SK-N-SH treated with all-trans-retinoic acid at 6 μM for 48 hours (cell line): Measurements from ENCODE around the gene CLEC2D.
A peak's percentile ranks its signal among the peaks of the same experiment; 100 is the strongest.
"Not testable (repeated sequence)": the region's sequence is repeated elsewhere in the genome, so short reads cannot be mapped to it uniquely, and the experiment has no call there.

ENCODE experiments used
- ATAC-seq: fragments of 200-7000 bp; cut with Tn5 transposase; 3 replicates; pipeline ENCODE4 v1.9.1; 2020; ENCODE audit warnings: mild to moderate bottlenecking, moderate library complexity
- ARNTL ChIP-seq: fragments of 450-650 bp; formaldehyde crosslinking; IDR thresholded peaks from 2 replicates; pipeline ENCODE4 v1.5.0; 2020; ENCODE audit warnings: low read depth, mild to moderate bottlenecking, moderate library complexity, borderline replicate concordance
- BACH2 ChIP-seq: fragments of 250-450 bp; sonication (Bioruptor Pico); IDR thresholded peaks from 2 replicates; pipeline ENCODE4 v1.9.0; 2021; ENCODE audit warnings: mild to moderate bottlenecking, borderline replicate concordance
- CSDC2 ChIP-seq: fragments of 250-450 bp; sonication (Bioruptor Pico); IDR thresholded peaks from 2 replicates; pipeline ENCODE4 v1.5.0; 2020; ENCODE audit warnings: mild to moderate bottlenecking, moderate library complexity
- ESRRG ChIP-seq: fragments of 250-450 bp; sonication (Bioruptor Pico); IDR thresholded peaks from 2 replicates; pipeline ENCODE4 v1.6.1; 2021; ENCODE audit warnings: mild to moderate bottlenecking
- GLIS3 ChIP-seq: fragments of 250-450 bp; sonication (Bioruptor Pico); IDR thresholded peaks from 2 replicates; pipeline ENCODE4 v1.5.0; 2020; ENCODE audit warnings: mild to moderate bottlenecking, moderate library complexity
- ISL1 ChIP-seq: fragments of 250-450 bp; sonication (Bioruptor Pico); IDR thresholded peaks from 2 replicates; pipeline ENCODE4 v2.1.2; 2022; ENCODE audit warnings: mild to moderate bottlenecking, moderate library complexity
- OSR1 ChIP-seq: fragments of 250-450 bp; sonication (Bioruptor Pico); IDR thresholded peaks from 2 replicates; pipeline ENCODE4 v1.8.0; 2022; ENCODE audit warnings: moderate library complexity, mild to moderate bottlenecking, inconsistent platforms
- PATZ1 ChIP-seq: fragments of 250-450 bp; sonication (Bioruptor Pico); IDR thresholded peaks from 2 replicates; pipeline ENCODE4 v1.8.0; 2020; ENCODE audit warnings: mild to moderate bottlenecking, moderate library complexity, borderline replicate concordance
- PPARA ChIP-seq: fragments of 250-450 bp; sonication (Bioruptor Pico); IDR thresholded peaks from 2 replicates; pipeline ENCODE4 v1.5.0; 2020; ENCODE audit warnings: mild to moderate bottlenecking, borderline replicate concordance
- RARB ChIP-seq: fragments of 250-450 bp; sonication (Bioruptor Pico); IDR thresholded peaks from 2 replicates; pipeline ENCODE4 v1.8.0; 2021; ENCODE audit warnings: mild to moderate bottlenecking, moderate library complexity
- SNAI2 ChIP-seq: fragments of 250-450 bp; sonication (Bioruptor Pico); IDR thresholded peaks from 2 replicates; pipeline ENCODE4 v1.5.0; 2020; ENCODE audit warnings: mild to moderate bottlenecking, moderate library complexity
- TOX ChIP-seq: fragments of 250-450 bp; sonication (Bioruptor Pico); IDR thresholded peaks from 2 replicates; pipeline ENCODE4 v1.8.0; 2021; ENCODE audit warnings: mild to moderate bottlenecking, moderate library complexity, borderline replicate concordance
- ZC3H10 ChIP-seq: fragments of 250-450 bp; sonication (Bioruptor Pico); IDR thresholded peaks from 2 replicates; pipeline ENCODE4 v1.5.1; 2021; ENCODE audit warnings: mild to moderate bottlenecking, moderate library complexity
- ZFP3 ChIP-seq: fragments of 250-450 bp; sonication (Bioruptor Pico); IDR thresholded peaks from 2 replicates; pipeline ENCODE4 v1.5.0; 2020; ENCODE audit warnings: mild to moderate bottlenecking, moderate library complexity
- ZFP30 ChIP-seq: fragments of 450-650 bp; formaldehyde crosslinking; IDR thresholded peaks from 2 replicates; pipeline ENCODE4 v1.5.0; 2022; ENCODE audit warnings: mild to moderate bottlenecking, moderate library complexity
- ZNF565 ChIP-seq: fragments of 450-650 bp; formaldehyde crosslinking; conservative IDR thresholded peaks from 2 replicates; pipeline ENCODE4 v1.5.0; 2020; ENCODE audit warnings: low read depth, mild to moderate bottlenecking, moderate library complexity
- ZNF70 ChIP-seq: fragments of 450-650 bp; formaldehyde crosslinking; IDR thresholded peaks from 2 replicates; pipeline ENCODE4 v1.5.0; 2020; ENCODE audit warnings: mild to moderate bottlenecking, moderate library complexity
- ZNF8 ChIP-seq: fragments of 450-650 bp; formaldehyde crosslinking; IDR thresholded peaks from 2 replicates; pipeline ENCODE4 v1.5.0; 2020; ENCODE audit warnings: mild to moderate bottlenecking, moderate library complexity
- TF ChIP-seq, protein P1 (sequence below): fragments of 250-450 bp; sonication (Bioruptor Pico); IDR thresholded peaks from 2 replicates; pipeline ENCODE4 v1.5.1; 2021; ENCODE audit warnings: mild to moderate bottlenecking, moderate library complexity

CLEC2D gene

DNA sequence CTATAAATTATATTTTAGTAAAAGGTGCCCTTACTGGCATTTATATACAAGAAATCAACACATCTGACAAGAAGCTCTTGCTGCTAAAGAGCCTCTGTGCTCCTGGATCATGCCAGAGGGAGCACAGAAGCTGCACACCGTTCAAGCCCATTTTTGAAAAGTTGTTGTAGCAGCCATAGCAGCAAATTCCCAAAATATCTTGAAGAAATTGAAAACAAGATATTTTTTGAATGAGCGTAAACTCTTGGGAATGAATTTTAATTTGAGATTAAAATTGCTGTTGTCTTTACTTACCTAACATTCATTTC lies 540 bp upstream of the CLEC2D start (continued):
- no peak for TF ChIP-seq PATZ1 (CRISPR knock-in tag)
- no peak for TF ChIP-seq RARB (CRISPR knock-in tag)
- no peak for TF ChIP-seq BACH2 (CRISPR knock-in tag)
- TF ChIP-seq SNAI2 (CRISPR knock-in tag) = no peak
- TF ChIP-seq ZNF70 (CRISPR knock-in tag) = no peak
- TF ChIP-seq, all 23 proteins: peak for 0

GRCh38 chr12:9672340-9672739 lies 2.8 kb downstream of the CLEC2D start:
- not testable (repeated sequence) for ATAC-seq

DNA sequence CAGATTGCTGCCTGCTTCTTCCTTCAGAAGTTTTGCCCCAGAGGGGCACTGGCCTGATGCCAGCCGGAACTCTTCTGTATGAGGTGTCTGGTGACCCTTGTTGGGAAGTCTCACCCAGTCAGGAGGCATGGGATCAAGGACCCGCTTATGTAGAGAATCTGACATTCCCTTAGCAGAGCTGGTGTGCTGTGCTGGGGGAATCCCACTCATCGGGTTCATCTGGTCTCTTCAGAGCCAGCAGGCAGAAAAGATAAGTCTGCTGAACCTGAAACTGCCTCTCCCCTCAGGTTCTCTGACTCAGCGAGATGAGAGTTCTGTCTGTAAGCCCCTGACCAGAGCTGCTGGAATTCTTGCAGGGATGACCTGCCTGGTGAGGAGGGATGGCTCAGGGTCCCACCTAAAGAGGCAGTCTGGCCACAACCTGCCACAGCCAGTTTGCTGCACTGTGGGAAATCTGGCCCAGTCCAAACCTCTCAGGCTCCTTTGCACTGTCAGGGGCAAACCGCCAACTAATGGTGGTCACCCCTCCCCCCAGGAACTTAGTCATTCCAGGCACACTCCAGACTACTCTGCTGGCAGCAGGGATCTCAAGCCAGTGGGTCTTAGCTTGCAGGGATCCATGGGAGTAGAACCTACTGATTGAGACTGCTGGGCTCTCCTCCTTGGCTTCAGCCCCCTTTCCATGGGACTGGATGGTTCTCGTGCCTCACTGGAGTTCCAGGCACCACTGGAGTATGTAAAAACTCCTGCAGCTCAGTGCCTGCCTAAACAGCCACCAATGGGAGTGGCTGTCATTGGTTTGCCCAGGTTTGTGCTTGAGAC lies 4.1 kb downstream of the CLEC2D start:
- ATAC-seq = peak; percentile 98
- TF ChIP-seq ZC3H10 (CRISPR knock-in tag) (no peak), BACH2 (CRISPR knock-in tag) (no peak), TOX (CRISPR knock-in tag) (no peak), OSR1 (CRISPR knock-in tag) (no peak), RARB (CRISPR knock-in tag) (no peak), ZNF70 (CRISPR knock-in tag) (no peak), ZNF565 (no peak), ZFP3 (no peak; the same call in 1 of the 2 replicates), CSDC2 (CRISPR knock-in tag) (no peak), ESRRG (no peak), SNAI2 (CRISPR knock-in tag) (no peak)
- TF ChIP-seq, protein P1, sequence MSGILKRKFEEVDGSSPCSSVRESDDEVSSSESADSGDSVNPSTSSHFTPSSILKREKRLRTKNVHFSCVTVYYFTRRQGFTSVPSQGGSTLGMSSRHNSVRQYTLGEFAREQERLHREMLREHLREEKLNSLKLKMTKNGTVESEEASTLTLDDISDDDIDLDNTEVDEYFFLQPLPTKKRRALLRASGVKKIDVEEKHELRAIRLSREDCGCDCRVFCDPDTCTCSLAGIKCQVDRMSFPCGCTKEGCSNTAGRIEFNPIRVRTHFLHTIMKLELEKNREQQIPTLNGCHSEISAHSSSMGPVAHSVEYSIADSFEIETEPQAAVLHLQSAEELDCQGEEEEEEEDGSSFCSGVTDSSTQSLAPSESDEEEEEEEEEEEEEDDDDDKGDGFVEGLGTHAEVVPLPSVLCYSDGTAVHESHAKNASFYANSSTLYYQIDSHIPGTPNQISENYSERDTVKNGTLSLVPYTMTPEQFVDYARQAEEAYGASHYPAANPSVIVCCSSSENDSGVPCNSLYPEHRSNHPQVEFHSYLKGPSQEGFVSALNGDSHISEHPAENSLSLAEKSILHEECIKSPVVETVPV (CRISPR knock-in tag) = no peak
- TF ChIP-seq, all 23 proteins: peak for 0

DNA sequence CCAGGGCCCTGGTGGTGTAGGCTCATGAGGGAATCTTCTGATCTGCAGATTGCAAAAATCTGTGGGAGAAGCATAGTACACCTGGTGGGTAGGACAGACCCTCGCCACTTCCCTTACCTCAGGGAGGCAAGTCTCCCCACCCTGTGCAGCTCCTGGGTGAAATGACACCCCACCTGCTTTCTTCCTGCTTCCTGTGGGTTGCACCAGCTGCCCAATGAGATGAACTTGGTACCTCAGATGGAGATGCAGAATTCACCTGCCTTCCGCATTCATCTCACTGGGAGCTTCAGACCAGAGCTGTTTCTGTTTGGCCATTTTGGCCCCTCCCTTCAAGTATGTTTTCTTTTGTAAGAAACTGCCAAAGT lies 4.7 kb downstream of the CLEC2D start:
- TF ChIP-seq GLIS3 (CRISPR knock-in tag) (no peak), SNAI2 (CRISPR knock-in tag) (no peak), TOX (CRISPR knock-in tag) (no peak), ARNTL (CRISPR knock-in tag) (no peak), ZNF8 (CRISPR knock-in tag) (no peak), ISL1 (CRISPR knock-in tag) (no peak), PPARA (CRISPR knock-in tag) (no peak), CSDC2 (CRISPR knock-in tag) (no peak)
- TF ChIP-seq, all 23 proteins: peak for 0
- peak; percentile 9; the same call in 2 of the 3 replicates for ATAC-seq

GRCh38 chr12:9682508-9682907 lies 13.0 kb downstream of the CLEC2D start:
- not testable (repeated sequence) for ATAC-seq

DNA sequence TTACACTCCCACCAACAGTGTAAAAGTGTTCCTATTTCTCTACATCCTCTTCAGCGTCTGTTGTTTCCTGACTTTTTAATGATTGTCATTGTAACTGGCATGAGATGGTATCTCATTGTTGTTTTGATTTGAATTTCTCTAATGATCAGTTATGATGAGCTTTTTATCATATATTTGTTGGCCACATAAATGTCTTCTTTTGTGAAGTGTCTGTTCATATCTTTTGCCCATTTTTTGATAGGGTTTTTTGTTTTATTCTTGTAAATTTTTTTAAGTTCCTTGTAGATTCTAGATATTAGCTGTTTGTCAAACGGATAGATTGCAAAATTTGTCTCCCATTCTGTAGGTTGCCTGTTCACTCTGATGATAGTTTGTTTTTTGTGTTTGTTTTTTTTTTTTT lies 13.4 kb downstream of the CLEC2D start:
- ATAC-seq = not testable (repeated sequence)

- ATAC-seq = not testable (repeated sequence)
These were observed 15.9 kb downstream of the CLEC2D start for GRCh38 chr12:9685366-9685765.

DNA sequence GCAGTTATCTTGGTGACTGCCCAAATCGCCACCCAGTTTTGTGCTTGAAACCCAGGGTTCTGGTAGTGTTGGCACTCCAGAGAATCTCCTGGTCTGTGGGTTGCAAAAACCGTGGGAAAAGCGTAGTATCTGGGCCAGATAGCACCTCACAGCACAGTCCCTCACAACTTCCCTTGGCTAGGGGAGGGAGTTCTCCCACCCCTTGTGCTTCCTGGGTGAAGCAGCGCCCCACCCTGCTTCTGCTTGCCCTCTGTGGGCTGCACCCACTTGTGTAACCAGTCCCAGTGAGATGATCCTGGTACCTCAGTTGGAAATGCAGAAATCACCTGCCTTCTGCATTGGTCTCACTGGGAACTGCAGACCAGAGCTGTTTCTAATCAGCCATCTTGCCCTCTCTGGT lies 16.4 kb downstream of the CLEC2D start:
- TF ChIP-seq RARB (CRISPR knock-in tag) (no peak), SNAI2 (CRISPR knock-in tag) (no peak), ZFP30 (CRISPR knock-in tag) (no peak), PATZ1 (CRISPR knock-in tag) (no peak), ZC3H10 (CRISPR knock-in tag) (no peak), CSDC2 (CRISPR knock-in tag) (no peak)
- TF ChIP-seq, all 23 proteins: peak for 0
- no peak for ATAC-seq
